ENCODE measurements around the gene CLEC18B.
"Not testable (repeated sequence)": the region's sequence is repeated elsewhere in the genome, so short reads cannot be mapped to it uniquely, and the experiment has no call there.

- TF ChIP-seq POLR2AphosphoS5, CTCF, EP300, POLR2A (IDR thresholded peaks at IDR 0.05): not testable (repeated sequence)
Measured at GRCh38 chr16:74382339-74383034, 38.8 kb downstream of the CLEC18B start.
